ENCODE measurements around the gene VEZF1. TPM values are rescaled to one million over a fixed set of nuclear protein-coding genes. Genes with fewer than 3 reads are reported as not detected.

VEZF1 gene
- total and polyA plus RNA-seq, 2 donors (not counting 1 experiment from before 2014, with no cell fraction given) = 43.9 to 51.2 TPM

DNA sequence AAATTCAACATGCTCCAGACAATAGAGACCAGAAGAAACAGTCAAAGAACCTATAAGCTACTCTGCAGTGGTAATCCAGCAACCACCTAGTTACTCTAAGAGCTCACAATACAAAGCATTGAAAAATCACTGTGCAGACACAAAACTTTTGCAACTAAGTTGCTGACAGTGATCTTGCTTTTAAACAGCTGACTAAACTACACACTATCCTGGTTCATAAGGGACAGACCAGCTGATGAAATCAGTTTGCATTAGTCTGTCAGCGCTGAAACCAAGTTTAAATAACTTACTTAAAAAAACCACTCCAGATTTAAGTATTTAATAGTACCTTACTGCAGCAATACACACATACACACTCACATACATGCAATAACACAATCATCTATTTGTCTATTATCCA, 4.6 kb downstream of the VEZF1 start:
- Histone ChIP-seq H3K4me2 (ENCODE audit: extremely low read depth, insufficient read depth, low read length) (peak overlapping the region; percentile 95), H4K20me1 (ENCODE audit: control insufficient read depth, extremely low read depth, insufficient read depth, low read length) (no peaks in the 10 kb centered on the region), H3K4me3 (replicated peaks in 1 of 4; ENCODE audit: control extremely low read depth in 1 of 4, insufficient read depth in 1 of 4, low read depth in 3 of 4, low read length in 4 of 4) (no peak overlapping the region), H3K9ac (ENCODE audit: insufficient read depth, low read length) (no peak overlapping the region), H3K9me3 (ENCODE audit: control insufficient read depth, insufficient read depth, low read depth, low read length) (no peaks in the 10 kb centered on the region), H2AFZ (ENCODE audit: low read length) (no peak overlapping the region), H3K79me2 (ENCODE audit: control insufficient read depth, insufficient read depth, low read length) (peaks cover 73% of the 10 kb centered on the region), H3K4me1 (ENCODE audit: control insufficient read depth, extremely low read depth, insufficient read depth, low read length) (peaks cover 31% of the 10 kb centered on the region), H3K27me3 (ENCODE audit: control insufficient read depth, insufficient read depth, low read length) (no peaks in the 10 kb centered on the region), H3K36me3 (ENCODE audit: control insufficient read depth, insufficient read depth, low read length) (peaks cover 11% of the 10 kb centered on the region), H3K27ac (ENCODE audit: insufficient read depth, low read length) (no peak overlapping the region)
- TF ChIP-seq EZH2 (IDR thresholded peaks at IDR 0.05; ENCODE audit: low read length, missing control alignments) = no peak
- TF ChIP-seq, protein P1, sequence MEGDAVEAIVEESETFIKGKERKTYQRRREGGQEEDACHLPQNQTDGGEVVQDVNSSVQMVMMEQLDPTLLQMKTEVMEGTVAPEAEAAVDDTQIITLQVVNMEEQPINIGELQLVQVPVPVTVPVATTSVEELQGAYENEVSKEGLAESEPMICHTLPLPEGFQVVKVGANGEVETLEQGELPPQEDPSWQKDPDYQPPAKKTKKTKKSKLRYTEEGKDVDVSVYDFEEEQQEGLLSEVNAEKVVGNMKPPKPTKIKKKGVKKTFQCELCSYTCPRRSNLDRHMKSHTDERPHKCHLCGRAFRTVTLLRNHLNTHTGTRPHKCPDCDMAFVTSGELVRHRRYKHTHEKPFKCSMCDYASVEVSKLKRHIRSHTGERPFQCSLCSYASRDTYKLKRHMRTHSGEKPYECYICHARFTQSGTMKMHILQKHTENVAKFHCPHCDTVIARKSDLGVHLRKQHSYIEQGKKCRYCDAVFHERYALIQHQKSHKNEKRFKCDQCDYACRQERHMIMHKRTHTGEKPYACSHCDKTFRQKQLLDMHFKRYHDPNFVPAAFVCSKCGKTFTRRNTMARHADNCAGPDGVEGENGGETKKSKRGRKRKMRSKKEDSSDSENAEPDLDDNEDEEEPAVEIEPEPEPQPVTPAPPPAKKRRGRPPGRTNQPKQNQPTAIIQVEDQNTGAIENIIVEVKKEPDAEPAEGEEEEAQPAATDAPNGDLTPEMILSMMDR (conservative IDR thresholded peaks at IDR 0.05 in 1 of 2, IDR thresholded peaks at IDR 0.05 in 1 of 2; ENCODE audit: low read depth in 1 of 2, low read length in 2 of 2) = no peak
- peak in 1 of 2 donors; percentile 37 for DNase-seq (ENCODE audit: low read depth in 2 of 2)

DNA sequence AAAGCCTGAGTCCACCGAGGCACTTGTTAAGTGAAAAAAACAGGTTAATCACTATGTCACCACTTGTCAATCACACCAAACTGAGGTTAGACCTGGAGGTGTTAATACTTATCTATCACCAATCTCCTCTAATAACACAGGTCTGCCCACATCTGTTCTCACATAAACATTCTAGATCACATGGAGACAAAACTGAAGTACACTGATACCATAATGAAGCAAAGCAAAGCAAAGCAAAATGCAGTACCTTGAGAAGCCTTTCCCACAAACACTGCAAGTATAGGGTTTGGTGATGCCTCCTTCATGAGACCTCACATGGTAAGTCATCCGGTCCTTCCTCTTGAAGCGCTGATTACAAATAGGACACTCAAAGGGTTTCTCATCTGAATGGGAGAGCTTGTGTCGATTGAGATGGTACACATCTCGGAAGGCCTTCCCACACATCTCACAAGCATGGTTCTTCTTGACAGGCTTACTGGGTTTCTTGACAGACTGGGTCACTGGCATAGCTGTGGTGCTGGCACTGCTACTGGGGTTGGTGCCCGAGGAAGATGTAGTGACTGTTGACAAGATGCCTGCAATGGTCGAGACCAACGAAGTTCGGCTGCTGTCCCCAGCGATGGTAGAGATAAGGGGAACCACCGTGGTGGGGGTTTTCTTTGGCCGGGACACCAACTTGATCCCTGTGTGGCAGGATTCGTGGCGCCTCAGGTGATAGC, 5.4 kb downstream of the VEZF1 start:
- peaks cover 11% of the 10 kb centered on the region for H3K36me3 ChIP-seq (ENCODE audit: control insufficient read depth, insufficient read depth, low read length)
- no peak overlapping the region for H3K27ac ChIP-seq (ENCODE audit: insufficient read depth, low read length)
- no peaks in the 10 kb centered on the region for H4K20me1 ChIP-seq (ENCODE audit: control insufficient read depth, extremely low read depth, insufficient read depth, low read length)
- H3K9ac ChIP-seq (ENCODE audit: insufficient read depth, low read length) = no peak overlapping the region
- no peak overlapping the region for H2AFZ ChIP-seq (ENCODE audit: low read length)
- no peaks in the 10 kb centered on the region for H3K27me3 ChIP-seq (ENCODE audit: control insufficient read depth, insufficient read depth, low read length)
- no peak overlapping the region for H3K4me3 ChIP-seq (replicated peaks in 1 of 4; ENCODE audit: control extremely low read depth in 1 of 4, insufficient read depth in 1 of 4, low read depth in 3 of 4, low read length in 4 of 4)
- no peaks in the 10 kb centered on the region for H3K9me3 ChIP-seq (ENCODE audit: control insufficient read depth, insufficient read depth, low read depth, low read length)
- DNase-seq (ENCODE audit: low read depth in 2 of 2) = no peak
- H3K4me2 ChIP-seq (ENCODE audit: extremely low read depth, insufficient read depth, low read length) = peak overlapping the region; percentile 48
- H3K79me2 ChIP-seq (ENCODE audit: control insufficient read depth, insufficient read depth, low read length) = peaks cover 73% of the 10 kb centered on the region
- peaks cover 31% of the 10 kb centered on the region for H3K4me1 ChIP-seq (ENCODE audit: control insufficient read depth, extremely low read depth, insufficient read depth, low read length)
- no peak for TF ChIP-seq EZH2 (IDR thresholded peaks at IDR 0.05; ENCODE audit: low read length, missing control alignments)
- TF ChIP-seq, protein P1 (conservative IDR thresholded peaks at IDR 0.05 in 1 of 2, IDR thresholded peaks at IDR 0.05 in 1 of 2; ENCODE audit: low read depth in 1 of 2, low read length in 2 of 2) = no peak

- Histone ChIP-seq H3K9me3 (ENCODE audit: control insufficient read depth, insufficient read depth, low read depth, low read length) (no peaks in the 10 kb centered on the region), H2AFZ (ENCODE audit: low read length) (no peak overlapping the region), H3K9ac (ENCODE audit: insufficient read depth, low read length) (no peak overlapping the region), H3K27me3 (ENCODE audit: control insufficient read depth, insufficient read depth, low read length) (no peaks in the 10 kb centered on the region), H3K4me1 (ENCODE audit: control insufficient read depth, extremely low read depth, insufficient read depth, low read length) (peaks cover 29% of the 10 kb centered on the region), H3K36me3 (ENCODE audit: control insufficient read depth, insufficient read depth, low read length) (peaks cover 17% of the 10 kb centered on the region), H3K4me2 (ENCODE audit: extremely low read depth, insufficient read depth, low read length) (no peak overlapping the region), H3K79me2 (ENCODE audit: control insufficient read depth, insufficient read depth, low read length) (peaks cover 54% of the 10 kb centered on the region), H4K20me1 (ENCODE audit: control insufficient read depth, extremely low read depth, insufficient read depth, low read length) (no peaks in the 10 kb centered on the region), H3K27ac (ENCODE audit: insufficient read depth, low read length) (no peak overlapping the region), H3K4me3 (replicated peaks in 1 of 4; ENCODE audit: control extremely low read depth in 1 of 4, insufficient read depth in 1 of 4, low read depth in 3 of 4, low read length in 4 of 4) (no peak overlapping the region)
- TF ChIP-seq, protein P1 (conservative IDR thresholded peaks at IDR 0.05 in 1 of 2, IDR thresholded peaks at IDR 0.05 in 1 of 2; ENCODE audit: low read depth in 1 of 2, low read length in 2 of 2) = no peak
- TF ChIP-seq EZH2 (IDR thresholded peaks at IDR 0.05; ENCODE audit: low read length, missing control alignments) = no peak
- DNase-seq (ENCODE audit: low read depth in 2 of 2) = no peak
Measured at GRCh38 chr17:57980522-57980921, 7.5 kb downstream of the VEZF1 start.
